ENCODE results near the gene LAMB2.

The LAMB2 gene

GRCh38 chr3:49122022-49122421 is 10.8 kb downstream of the LAMB2 start:
- no peak for DNase-seq

DNA sequence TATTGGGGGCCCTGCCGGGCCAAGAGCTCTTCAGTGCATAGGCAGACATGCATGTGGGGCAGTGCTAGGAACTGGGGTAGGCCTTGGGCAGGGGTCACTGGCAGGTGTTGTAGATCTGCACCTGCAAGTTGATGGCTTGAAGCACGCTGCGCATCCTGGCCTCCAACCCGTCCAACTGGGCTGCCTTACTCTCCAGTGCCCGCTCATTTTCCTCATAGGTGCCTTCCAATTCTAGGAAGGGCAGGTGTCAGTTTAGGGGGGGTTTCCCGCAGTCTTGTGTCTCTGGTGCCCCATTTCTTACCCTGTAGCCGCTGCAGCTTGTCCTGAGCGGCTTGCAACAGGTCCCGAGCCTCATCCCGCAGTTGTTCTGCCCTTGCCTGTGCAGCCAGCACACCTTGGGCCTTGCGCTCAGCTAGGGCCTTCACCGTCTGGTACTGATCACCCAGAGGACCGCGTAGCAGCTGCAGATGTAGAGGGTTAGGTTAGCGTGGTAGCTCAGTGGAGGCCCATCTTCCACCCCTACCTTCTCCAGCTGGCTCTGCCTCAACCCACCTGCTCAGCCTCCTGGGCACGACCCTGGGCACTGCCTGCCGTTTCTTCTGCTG is 11.6 kb downstream of the LAMB2 start:
- DNase-seq = peak in 1 of 51 donors; percentile 50

GRCh38 chr3:49120438-49121131 is 12.3 kb downstream of the LAMB2 start, which contains the start of gene USP19:
USP19 (minus strand) TSS chr3:49120823; CDS start chr3:49119145, 1,678 bp downstream.
- DNase-seq = peak; percentile 52 to 96 (median 91)

- DNase-seq = no peak
Observed at GRCh38 chr3:49120096-49120437, 12.8 kb downstream of the LAMB2 start.

DNA sequence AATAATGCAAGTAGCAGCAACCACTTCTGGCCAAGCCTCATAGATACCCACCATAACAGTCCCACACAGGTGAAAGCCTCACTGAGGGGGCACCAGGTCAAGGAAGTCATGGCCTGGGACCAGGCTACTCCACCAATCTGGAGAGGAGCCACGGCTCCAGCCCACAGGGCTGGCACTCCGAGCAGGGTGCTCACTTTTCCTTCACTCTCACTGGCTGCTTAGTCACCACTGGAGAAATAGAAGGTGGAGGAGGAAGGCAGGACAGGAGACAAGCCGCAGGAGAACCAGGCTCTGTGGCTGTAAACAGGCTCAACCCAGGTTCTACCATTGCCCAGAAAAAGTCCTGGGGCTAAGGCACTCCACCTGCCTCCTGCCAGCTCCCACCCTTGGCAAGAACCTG is 13.4 kb downstream of the LAMB2 start:
- peak in 1 of 51 donors; percentile 16 for DNase-seq

DNA sequence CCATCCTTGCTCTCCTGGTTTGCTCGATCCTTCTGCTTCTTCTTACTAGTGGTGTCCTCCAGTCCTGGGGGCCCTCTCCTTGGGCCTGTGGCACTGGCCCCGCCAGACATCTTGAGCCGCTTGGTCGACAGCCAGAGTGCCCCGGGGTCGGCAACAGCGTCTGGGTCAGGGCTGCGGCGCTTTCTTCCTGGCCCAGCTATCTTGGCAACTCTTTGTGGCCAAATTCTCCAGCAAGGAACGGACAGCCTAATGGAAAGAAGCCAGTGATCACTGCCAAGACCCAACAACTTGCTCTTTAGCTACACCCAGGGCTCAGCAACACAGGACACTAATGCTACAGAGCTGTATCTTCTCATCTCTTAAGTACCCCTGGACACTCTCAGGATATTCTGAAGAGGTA is 13.8 kb downstream of the LAMB2 start:
- peak in 2 of 51 donors; percentile 4 to 15 for DNase-seq

DNA sequence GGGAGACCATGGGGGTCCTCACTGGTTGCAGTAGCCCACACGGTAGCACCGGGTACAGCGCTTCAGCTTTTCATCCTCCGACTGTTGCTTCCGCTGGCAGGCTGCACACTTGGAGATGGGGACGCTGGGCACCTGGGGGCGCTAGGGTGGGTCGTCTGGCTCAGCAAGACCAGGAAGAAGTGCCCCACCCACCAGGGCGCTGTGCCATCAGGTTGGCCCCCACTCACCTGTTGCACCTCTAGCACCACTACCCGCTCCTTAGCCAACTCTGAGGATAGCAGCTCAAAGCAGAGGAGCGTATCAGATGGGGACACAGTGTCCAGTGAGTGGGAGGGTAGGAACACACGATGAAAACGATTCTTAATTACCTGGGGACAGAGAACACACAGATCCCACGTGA is 20.6 kb downstream of the LAMB2 start:
- DNase-seq = no peak

DNA sequence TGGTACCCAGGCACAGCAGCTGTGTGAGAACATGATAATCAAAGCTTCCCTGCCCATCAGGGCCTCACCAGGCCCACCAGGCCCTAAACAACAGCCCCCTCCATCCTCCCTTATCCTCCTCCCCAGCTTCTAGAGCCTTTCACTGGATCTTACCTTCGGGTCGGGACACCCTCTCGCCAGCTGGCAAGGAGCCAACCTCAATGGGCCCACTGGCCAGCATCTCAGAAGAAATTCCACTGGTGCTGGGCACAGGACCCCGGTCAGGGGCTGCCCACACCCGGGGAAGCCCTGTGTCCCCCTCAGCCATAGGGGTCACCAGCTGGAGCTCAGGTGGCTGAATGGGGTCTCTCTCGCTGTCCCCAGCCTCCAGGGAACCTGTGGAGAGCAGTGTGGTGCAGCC is 21.5 kb downstream of the LAMB2 start:
- no peak for DNase-seq

- no peak for DNase-seq
Observed at GRCh38 chr3:49110780-49111179, 22.1 kb downstream of the LAMB2 start.

DNA sequence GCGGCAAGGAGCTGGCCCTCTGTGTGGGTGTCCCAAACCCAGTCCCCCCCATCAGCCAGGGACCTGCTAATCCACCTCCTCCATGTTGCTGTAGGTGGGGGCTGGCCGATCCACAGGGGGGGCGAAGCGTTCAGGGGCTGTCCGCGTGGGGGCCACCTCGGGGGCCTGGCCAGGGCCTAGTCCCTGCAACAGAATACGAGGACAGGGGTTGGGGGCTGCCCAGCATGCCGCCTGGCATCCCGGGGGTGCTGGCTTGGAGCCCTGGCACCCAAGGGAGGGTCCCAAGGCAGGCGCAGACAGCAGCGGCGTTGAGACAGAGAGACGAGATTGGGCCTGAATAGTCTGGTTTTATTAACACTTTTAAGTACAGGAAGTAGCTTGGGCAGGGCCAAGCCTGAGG is 24.5 kb downstream of the LAMB2 start:
- DNase-seq = no peak

GRCh38 chr3:49104427-49105291 is 28.2 kb downstream of the LAMB2 start, which contains the start of gene QARS1:
QARS1 (minus strand) TSS chr3:49104757; CDS start chr3:49104733, 24 bp downstream.
- DNase-seq = peak; percentile 52 to 95 (median 88)

- no peak for DNase-seq
Observed at GRCh38 chr3:49104052-49104426, 28.8 kb downstream of the LAMB2 start.

GRCh38 chr3:49100046-49100615 is 32.7 kb downstream of the LAMB2 start:
- no peak for DNase-seq

- DNase-seq = no peak
Observed at GRCh38 chr3:49098910-49099630, 33.8 kb downstream of the LAMB2 start.

- DNase-seq = no peak
Observed at GRCh38 chr3:49098429-49098828, 34.4 kb downstream of the LAMB2 start.

DNA sequence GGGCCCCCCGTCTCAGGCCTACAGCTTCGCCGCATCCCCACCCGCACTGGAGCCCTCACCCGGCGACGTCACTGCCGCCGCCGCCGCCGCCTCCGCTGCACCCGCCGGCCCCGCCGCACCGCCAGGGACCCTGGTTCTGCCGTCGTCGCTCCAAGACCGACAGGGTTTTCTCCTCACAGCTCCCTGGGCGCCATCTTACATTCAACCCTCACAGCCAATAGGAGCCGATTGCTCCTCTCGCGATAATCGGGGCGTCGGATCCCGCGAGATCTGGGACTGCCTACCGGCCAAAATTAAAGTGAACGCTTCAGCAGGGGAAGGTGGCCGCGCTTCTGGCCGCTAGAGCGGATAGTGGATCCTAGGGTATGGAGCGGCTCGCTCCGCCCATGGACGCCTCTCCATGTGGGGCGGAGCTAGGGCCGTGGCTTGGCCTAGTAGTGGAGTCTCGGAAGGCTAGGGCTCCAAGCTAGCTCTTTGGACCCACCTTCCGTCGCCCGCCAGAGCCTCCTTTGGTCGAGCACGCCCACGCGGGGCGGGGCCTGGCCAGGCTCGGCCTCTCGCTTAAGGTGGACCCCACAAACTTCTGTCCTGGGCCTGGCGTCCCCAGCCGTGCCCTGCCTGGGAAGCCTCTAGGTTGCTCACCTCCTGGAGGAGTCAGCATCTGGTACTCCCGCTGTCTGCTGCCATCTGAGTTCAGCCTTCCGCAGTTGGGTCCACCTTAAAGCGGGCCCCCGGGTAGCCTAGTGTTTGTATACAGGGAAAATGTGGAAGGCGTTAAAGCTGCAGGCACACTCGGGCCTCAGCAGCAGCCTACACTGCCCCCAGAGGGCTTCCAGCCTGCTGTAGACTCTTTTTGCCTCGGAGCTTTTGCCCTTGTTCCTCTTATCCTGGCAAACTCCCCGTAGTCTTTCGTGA is 38.7 kb downstream of the LAMB2 start, which contains the start of gene QRICH1:
QRICH1 (minus strand) TSS at position 219 of the 915 bp plus-strand sequence. CDS start 17,054 bp downstream, outside the sequence.
- peak; percentile 92 to 100 (median 98) for DNase-seq

- peak; percentile 28 to 88 (median 69) for DNase-seq
Observed at GRCh38 chr3:49092938-49093852, 39.7 kb downstream of the LAMB2 start.

DNA sequence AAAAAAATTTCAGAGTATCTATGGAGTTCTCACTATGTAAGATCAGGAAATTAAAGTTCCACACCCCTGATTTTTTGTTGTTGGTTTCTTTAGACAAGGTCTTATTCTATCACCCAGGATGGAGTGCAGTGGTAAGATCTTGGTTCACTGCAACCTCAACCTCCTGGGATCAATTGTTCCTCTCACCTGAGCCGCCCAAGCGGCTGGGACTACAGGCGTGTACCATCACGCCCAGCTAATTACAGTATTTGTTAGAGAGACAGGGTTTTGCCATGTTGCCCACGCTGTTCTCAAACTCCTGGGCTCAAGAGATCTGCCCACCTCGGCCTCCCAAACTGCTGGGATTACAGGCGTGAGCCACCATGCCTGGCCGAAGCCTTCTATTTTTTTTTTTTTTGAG is 51.4 kb downstream of the LAMB2 start:
- no peak for DNase-seq

DNA sequence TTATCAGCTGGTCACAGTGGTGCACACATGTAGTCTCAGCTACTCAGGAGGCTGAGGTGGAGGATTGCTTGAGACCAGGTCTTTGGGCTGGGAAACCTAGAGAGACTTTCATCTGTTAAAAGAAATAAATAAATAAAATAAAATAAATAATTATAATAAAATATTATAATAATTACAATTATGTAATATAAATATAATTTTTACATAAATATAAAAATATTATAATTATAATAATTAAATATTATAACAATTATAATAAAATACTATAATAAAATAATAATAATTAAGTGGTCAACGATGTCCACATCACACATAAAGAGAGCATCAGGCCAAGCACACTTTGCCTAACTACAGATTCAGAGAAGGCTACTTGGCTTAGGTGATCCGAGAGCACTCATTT is 53.6 kb downstream of the LAMB2 start:
- DNase-seq = no peak

Measured in hypothalamus (tissue), 51 donors.